GM21367 (cell line): ENCODE measurements around the gene NARF.
"Not testable (repeated sequence)": the region's sequence is repeated elsewhere in the genome, so short reads cannot be mapped to it uniquely, and the experiment has no call there.

Experiments
- ATAC-seq: cut with Tn5 transposase; IDR thresholded peaks from one replicate; pipeline ENCODE4 v1.9.1; 2021; ENCODE audit not compliant: unreplicated experiment

NARF gene

GRCh38 chr17:82529914-82530300 is 71.4 kb downstream of the NARF start:
- no peak for ATAC-seq

GRCh38 chr17:82531431-82531881 is 72.9 kb downstream of the NARF start:
- ATAC-seq, result no peak

GRCh38 chr17:82534401-82534812 is 75.9 kb downstream of the NARF start:
- ATAC-seq, result no peak

DNA sequence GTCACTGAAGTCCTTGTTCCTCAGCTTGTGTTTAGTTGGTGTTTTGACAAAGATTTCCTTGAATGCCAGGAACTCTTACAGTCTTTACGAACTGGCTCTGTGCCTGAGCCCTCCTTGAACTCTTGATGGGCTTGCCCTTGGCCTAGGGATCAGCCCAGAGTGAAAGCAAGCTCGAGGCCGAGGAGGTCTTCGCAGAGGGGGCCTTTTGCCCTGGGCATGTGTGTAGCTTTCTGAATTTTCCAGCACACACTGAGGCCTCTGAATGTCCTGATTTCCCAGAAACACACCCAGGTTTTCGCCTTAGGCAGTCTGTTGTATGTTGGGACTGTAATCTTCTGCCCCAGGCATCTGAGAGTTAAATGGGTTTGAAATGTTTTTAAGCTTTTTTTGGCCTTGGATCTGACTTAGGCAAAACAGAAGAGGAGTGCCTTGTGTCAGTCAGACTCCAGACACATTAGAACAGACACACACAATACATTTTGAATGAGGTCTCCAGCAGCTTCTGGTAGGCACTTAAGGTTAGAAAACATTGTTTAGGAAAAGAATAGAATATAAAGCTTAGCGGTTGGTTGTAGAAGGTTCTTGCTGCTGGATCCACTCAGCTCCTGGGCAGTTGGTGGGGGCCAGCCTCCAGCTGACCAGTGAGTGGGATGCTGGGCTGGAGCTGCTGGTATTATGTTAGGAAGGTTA is 78.1 kb downstream of the NARF start:
- no peak for ATAC-seq

- ATAC-seq, result not testable (repeated sequence)
Measured at GRCh38 chr17:82537228-82537627, 78.7 kb downstream of the NARF start.

DNA sequence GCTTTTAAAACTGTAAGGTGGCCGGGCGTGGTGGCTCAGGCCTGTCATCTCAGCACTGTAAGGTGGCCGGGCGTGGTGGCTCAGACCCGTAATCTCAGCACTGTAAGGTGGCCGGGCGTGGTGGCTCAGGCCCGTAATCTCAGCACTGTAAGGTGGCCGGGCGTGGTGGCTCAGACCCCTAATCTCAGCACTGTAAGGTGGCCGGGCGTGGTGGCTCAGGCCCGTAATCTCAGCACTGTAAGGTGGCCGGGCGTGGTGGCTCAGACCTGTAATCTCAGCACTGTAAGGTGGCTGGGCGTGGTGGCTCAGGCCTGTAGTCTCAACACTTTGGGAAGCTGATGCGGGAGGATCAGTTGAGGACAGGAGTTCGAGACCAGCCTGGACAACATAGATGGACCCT is 80.5 kb downstream of the NARF start:
- not testable (repeated sequence) for ATAC-seq
